Activated naive CD8-positive, alpha-beta T cell treated with anti-CD3 and anti-CD28 coated beads, Interleukin-2, amount 50 U/mL, for 16 hours (primary cell): ENCODE data around the gene SEMA4C.

Experiments used
- DNase-seq: peaks from one replicate; pipeline ENCODE4 v3.0.0-alpha.2; 2020; ENCODE audit warnings: low read depth, low spot score

SEMA4C gene, protein sequence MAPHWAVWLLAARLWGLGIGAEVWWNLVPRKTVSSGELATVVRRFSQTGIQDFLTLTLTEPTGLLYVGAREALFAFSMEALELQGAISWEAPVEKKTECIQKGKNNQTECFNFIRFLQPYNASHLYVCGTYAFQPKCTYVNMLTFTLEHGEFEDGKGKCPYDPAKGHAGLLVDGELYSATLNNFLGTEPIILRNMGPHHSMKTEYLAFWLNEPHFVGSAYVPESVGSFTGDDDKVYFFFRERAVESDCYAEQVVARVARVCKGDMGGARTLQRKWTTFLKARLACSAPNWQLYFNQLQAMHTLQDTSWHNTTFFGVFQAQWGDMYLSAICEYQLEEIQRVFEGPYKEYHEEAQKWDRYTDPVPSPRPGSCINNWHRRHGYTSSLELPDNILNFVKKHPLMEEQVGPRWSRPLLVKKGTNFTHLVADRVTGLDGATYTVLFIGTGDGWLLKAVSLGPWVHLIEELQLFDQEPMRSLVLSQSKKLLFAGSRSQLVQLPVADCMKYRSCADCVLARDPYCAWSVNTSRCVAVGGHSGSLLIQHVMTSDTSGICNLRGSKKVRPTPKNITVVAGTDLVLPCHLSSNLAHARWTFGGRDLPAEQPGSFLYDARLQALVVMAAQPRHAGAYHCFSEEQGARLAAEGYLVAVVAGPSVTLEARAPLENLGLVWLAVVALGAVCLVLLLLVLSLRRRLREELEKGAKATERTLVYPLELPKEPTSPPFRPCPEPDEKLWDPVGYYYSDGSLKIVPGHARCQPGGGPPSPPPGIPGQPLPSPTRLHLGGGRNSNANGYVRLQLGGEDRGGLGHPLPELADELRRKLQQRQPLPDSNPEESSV

DNA sequence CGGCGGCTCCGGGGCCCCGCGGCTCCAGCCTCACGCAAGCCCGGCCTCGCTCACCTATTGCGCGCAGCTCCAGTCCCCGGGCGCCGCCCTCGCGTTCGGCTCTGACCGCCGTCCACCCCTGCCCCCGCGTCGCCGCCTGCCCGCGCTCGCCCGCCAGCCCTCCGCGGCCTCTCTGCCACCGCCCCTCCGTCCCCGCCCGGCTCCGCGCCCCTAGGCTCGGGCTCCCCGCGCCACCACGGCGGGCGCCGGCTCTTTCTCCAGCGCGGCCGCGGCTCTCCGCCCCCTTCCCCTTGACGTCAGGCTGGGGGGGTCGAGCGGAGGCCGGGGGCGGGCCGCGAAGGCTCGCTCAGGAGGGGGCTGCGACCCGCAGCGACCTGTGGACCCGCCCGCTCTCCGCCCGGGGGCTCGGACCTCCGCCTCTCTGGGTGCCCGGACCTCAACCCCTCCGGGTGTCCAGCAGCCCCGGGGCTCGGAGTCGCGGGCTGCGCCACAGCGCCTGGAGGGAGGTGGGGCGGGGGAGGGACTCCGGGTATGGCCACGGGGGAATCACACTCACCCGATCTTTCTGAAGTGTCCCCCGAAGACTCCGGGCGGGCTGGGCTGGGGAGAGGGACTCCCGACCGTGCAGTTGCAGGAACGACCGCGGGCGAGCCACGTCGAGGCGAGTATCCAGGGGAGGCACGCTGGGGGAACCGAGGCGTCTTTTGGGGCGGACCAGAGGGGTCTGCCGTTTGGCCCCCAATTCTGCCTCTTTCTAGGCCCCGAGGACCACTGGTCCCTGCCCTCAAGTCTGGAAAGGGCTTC is at the start of gene SEMA4C:
Gene SEMA4C (minus strand): TSS at position 259 of the 804 bp plus-strand sequence. CDS start 2,194 bp downstream, outside the sequence.
- no peak for DNase-seq

DNA sequence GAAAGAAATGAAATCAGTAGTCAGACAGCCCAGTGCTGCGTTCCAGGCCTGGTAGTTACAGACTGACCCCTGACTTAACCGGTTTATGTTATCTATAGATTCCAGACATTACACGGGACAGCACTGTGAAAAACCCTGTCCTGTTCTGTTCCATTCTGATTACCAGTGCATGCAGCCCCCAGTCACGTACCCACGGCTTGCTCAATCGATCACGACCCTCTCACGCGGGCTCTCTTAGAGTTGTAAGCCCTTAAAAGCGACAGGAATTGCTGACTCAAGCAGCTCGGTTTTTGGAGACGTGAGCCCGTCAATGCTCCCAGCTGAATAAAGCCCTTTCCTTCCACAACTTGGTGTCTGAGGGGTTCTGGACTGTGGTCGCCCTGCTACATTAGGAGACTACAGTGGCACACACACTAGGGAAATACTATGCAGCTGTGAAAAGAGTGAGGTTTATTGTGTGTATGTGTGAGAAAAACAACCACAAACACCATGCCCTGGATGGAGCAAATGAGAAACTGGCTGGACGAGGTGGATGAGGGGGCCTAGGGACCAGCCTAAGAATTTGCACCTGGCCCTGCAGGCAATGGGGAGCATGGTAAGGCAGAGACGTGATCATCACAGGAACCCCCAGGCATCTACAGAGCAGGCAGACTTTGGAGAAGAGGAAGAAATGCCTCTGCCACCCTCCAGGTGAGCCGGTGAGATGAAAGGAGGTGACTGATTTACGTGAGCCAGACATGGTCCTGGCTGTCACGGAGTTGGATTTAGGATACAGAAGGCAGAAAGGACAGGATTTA is 49.1 kb upstream of the SEMA4C start:
- DNase-seq = no peak

DNA sequence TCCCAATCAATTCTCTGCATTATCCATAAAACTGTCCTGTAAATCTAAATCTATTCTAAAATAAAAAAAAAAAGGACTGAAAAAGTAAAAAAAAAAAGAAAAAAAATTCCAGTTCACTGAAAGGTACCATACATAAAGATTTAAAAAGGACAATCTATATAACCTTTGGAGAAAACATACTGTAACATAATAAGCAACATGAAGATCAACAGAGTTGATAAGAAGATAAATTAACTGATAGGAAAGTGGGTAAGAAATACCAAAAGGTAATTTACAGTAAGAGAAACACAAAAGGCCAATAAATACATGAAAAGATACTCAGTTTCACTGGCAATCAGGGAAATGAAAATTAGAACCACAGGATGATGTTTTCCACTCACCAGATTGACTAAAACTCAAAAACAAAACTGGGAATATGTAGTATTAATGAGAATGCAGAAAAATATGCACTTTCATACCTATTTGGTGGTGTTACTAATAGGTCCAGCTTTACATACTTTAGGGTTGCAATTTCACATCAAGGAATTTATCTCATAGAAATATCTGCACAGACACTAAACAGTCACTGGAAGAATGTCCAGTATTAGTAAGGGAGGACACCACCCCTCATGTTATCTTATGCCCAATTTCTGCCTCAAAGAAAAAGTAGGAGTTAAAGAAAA is 48.3 kb upstream of the SEMA4C start:
- DNase-seq = no peak

DNA sequence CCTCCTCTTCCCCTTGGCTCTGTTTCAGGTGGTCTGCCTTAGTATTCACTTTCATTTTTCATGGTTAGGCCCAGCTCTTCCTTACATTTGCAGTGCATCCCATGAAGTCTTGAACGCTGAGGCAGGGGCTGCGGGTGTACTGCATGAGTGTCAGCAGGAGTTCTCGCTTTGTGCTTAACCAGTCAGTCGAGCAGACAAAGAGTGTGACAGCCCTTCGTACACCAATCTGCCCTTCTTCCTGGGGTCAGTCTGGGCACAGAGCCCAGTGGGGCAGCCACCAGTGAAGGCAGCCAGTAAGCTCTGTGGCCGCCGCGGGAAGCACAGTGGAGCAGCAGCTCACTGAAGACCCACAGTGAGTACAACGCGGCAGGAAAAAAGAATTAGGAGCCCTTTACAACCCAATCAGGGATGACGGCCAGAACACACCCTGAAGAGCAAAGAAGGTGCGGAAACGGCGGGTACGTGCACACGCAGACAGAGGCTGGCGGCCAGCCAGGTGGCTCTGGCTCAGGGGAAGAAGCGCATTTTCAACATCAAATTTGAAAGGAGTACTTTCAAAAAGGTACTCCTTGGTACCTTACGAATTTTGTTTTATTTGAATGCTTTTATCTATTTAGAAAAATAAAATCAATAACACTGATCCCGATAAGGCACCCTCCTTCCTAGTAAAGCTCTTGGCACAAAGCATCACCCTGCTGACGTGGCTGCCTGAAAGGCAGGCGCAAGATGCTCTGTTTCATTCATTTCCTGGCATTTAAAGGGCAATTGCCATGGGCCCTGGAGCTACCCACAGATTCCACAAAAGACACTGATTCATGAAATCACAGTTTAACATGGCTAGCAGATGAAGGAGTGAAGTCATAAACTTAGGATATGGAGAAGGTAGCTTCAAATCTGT is 47.0 kb upstream of the SEMA4C start:
- DNase-seq = no peak

DNA sequence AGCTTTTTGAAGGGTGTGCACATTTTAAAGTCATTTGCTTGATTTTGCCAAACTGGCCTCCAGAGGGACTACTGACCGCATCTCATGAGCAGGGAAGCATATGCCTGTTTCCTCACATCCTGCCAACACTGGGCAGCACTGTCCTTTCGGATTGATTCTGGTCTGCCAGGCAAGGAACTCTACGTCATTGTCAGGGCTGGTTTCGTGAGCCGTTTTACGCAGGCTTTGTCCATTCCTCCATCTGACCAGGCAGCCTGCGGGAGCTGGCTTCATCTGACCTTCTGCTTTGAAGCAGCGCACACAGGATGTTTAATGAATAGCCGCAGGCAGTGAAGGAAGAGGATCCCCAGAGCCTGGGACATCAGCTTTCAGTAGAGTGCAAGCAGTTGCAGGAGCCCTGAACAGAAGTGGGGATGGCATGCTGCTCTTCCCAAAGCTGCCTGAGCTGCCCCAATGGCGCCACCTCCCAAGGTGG is 46.3 kb upstream of the SEMA4C start:
- no peak for DNase-seq

DNA sequence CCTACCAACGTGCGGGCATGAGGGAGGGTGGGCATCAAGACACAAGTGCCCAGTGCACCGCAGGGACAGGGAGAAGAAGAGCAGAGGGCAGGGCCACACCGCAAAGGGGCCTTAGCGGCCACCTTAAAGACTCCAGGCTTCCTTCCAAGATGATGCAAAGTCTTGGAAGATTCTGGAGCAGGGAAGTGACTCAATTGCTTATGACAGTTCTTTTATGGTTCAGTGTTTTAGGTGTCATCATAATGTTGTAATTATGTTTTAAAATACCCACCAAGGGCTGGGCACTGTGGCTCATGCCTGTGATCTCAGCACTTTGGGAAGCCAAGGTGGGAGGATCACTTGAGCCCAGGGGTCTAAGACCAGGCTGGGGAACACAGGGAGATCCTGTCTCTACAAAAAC is 44.5 kb upstream of the SEMA4C start:
- DNase-seq = no peak

DNA sequence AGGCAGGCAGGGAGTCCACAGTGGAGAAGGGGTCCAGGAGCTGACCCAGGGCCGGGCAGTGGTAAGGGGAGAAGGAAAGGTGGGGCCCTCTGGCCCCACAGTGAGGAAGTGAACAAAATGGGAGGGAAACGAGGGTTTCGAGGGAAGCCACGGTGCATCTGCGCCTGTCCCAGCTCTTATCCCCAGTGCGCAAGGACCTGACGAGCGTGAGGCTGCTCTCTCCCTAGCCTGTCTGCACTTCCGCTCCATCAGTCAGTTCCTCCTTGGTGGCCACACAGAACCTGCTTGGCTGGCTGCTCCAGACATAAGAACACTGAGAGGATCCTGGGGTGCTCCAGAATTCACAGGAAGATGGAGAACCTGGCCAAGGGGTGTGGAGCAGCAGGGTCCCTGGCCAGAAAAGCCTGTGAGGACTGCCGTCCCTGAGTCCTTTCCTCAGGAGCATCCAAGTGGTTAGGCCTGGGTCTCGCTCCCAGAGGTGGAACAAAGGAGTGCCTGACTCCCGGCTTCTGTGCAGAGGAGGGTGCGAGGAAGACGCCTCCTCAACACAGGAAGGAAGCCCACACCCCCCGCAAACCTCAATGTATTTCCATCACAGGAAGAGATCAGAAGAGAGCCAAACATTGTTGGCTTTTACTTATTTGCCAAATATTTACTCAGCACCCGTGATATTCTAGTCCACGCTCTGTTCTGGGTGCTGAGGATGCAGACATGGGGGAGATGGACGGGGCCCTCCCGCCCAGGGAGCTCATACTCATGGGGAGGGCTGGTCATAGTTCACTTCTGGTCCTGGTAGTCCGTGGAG is 43.7 kb upstream of the SEMA4C start:
- DNase-seq = no peak

DNA sequence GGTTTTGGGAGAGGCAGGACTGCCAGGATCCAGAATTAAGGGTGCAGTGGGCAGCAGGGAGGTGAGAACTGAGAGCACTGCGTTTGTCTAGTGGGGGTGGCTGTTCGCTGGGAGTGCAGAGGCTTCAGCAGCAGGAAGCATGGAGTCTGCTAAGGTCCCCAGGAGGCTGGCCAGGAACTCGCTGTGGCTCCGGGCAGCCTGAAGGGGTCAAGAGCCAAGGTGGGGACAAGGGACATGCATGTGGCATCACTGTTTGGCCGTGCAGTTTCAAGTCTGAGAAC is 43.2 kb upstream of the SEMA4C start:
- no peak for DNase-seq

DNA sequence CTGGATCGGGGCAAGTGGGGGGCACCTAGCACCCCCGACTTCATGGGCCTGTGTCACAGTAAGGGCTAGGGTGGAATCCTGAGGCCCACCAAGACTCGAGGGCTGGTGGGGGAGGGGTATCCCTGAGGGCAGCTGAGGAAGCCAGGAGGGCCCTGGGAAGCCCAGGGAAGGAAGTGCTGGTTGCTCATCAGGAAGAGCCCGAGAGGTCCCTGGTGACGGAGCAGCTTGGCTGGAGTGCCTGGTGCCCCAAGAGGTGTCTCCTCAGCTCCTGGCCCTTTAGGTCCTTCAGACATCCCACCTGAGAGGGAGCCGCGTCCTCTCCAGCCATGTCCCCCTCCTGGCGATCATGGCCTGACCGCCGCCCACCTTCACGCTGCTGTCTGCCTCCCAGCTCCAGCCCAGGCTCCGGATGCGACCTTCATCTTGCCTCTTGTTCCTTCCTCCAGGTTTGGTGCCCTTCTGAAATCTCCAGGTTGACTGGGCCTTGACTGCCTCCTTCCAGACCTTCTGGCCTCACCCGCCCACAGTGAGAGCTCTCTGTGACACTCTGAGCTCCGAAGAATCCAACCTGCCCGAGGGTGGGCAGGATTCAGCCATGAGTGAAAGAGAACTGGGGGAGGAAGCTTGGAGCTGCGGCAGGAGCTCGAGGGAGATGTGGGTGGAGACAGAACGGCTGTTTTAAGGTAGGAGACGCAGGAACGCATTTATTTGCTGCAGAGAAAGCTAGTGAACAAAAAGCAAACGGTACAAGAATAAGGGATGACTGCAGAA is 42.7 kb upstream of the SEMA4C start:
- no peak for DNase-seq

DNA sequence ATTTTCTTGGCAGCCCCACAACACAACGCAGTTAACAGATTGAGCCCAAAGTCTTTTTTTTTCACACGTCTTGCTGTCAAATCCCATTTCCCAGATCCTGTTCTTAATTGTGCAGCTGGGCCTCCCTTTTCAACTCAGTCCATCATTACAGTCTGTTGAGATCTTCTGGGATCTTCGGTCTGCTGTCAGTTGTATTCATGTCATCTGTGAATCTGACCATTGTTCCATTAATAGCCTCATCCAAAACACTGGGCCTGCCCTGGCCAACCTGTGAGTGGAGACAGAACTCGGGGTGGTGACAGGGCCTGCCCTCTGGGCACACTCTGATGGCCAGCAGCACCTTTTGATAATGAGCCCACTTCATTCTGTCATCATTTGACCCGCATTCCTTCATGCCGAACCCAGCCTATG is 39.7 kb upstream of the SEMA4C start:
- no peak for DNase-seq

DNA sequence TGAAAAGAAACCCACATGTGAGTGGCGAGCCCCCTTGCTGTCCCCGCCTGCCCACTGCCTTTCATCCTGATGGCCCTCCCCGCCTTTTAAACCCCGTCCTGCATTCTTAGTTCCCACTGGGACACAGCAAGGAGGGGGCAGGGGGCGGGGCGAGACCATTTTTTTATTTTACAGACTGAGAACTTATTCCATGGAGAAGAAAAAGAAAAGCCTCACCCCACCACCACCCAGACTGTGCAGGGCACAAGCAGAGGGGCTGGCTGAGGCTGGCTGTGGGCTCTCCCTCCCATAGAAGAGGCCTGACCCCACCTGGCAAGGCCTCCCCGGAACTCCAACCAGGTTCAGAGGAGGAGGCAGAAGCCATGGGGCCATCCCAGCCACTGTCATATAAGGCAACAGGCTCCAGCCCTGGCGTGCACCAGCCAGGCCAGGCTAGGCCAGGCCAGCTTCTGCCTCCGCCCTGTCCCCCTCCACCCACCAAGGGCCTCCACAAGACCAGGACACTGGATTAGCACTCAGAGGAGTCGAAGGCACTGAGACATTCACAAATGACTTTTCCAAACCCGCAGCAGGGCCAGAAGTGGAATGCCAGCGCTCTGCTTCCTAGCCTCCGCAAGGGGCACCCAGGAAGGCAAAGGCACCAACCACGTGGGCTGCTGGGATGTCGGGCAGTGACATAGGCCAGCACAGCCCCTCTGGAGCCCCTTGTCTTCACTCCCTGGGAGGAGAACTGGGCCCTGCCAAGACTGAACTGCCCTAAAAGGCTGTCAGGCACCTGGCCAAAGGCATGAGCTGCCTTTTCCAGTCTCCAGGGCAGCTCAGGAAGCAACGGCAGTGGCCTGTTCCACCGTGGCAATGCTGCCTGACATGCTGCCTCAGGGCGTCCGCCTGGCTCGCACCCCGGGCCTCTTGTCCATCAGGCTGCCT is 37.5 kb upstream of the SEMA4C start:
- DNase-seq = no peak

DNA sequence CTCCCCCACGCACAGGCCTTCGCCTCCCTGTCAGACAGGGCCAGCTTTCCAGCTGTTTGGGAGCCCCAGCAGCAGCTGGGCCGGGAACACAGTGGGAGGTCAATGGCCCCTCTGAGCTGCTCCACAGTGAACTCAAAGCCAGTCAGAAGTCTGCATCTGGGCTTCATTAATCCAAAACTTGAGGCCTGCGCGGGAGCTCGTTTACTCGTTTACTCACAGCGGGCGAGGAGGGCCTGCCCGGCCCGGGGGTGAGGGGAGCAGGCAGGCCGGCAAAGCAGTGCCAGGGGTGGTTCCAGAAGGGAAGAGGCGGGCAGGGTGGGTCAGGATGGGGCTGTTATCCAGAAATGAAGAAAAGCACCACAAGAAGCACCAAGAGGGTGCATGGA is 36.8 kb upstream of the SEMA4C start:
- no peak for DNase-seq

DNA sequence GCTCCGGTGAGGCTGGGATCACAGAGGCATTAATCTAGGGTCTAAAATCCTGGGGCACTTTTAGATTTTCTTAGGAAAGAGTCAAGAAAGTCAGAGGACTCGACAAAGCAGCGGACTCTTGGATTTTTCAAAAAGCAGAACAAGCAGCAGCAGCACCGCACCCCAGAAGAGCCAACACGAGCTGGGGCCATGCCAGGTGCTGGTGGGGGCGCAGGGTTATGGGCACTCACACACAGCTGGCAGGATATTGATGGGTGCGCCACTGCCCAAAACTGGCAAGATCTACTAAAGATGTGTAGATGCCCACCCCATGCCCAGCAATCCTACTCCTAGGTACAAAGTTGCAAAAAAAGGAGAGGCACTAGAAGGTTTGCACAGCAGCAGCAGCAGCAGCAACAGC is 33.9 kb upstream of the SEMA4C start:
- no peak for DNase-seq

DNA sequence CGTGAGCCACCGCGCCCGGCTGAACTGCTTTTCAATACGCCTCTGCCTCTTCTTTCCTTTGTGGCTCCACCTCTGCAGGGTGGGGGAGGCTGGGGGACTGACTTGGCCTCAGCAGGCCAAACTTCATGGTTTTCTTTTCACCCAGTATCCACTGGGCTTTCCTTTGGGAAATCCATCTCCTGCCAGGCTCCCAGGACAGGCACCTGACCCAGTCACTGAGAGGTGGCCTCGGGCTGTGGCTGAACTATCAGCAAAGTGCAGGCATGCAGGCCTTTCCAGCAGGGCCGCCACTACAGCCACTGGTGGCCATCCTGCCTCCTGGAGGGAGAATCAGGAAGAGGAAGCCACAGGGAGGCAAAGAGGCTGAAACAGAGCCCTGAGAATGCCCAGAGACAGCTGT is 33.4 kb upstream of the SEMA4C start:
- no peak for DNase-seq

DNA sequence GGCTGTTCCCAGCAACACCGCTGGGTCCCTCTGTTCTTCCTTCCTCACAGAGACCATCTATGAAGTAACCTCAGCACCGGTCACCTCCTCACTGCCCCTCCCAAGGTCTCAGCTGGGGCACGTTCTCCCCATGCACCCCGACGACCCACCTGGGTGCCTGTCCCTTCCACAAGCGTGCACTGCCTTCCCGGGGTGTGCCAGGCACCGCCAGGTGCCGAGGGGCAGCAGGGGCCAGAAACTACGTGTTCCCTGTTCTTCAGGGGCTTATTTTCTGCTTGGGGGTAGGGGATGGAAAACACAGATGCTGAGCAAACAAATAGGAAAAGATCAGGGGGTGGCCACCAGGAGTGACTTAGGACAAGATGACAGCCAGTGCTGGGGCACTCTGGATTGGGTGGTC is 30.4 kb upstream of the SEMA4C start:
- DNase-seq = no peak

DNA sequence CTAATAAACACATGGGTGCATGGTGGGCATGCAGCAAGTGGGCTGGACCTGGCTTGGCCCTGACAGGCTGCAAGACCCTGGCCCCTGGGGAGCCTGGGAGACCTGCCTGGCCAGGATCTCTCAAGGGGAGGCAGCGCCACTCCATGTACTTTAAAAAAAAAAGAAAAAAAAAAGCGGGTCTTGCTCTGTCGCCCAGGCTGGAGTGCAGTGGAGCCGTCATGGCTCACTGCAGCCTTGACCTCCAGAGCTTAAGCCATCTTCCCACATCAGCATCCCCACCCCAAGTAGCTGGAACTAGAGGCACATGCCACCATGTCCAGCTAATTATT is 29.5 kb upstream of the SEMA4C start:
- DNase-seq = no peak
